DND-41 (cell line): ENCODE data around the gene PCED1B.

Experiments
- ATAC-seq: fragments of 200-7000 bp; cut with Tn5 transposase; 3 replicates; pipeline ENCODE4 v1.9.1; 2021; ENCODE audit warnings: low read depth; ENCODE audit not compliant: insufficient read depth
- DNase-seq: peaks from one replicate; pipeline ENCODE4 v3.0.0-alpha.2; 2020
- H2AFZ ChIP-seq: 2 replicates; pipeline ENCODE4 v1.6.0; 2012; ENCODE audit warnings: low read depth, low read length
- H3K27ac ChIP-seq: 2 replicates; pipeline ENCODE4 v1.5.1; 2012; ENCODE audit warnings: low read length, inconsistent platforms
- H3K27me3 ChIP-seq: fragments of 200-600 bp; sonication (generic); 2 replicates; pipeline ENCODE4 v1.6.0; 2012; ENCODE audit warnings: low read length, mild to moderate bottlenecking, inconsistent platforms; ENCODE audit not compliant: insufficient read depth, poor library complexity
- H3K36me3 ChIP-seq: 2 replicates; pipeline ENCODE4 v1.5.1; 2012; ENCODE audit warnings: low read length, inconsistent platforms; ENCODE audit not compliant: insufficient read depth
- H3K4me1 ChIP-seq: 2 replicates; pipeline ENCODE4 v1.5.1; 2012; ENCODE audit warnings: mild to moderate bottlenecking, low read length; ENCODE audit not compliant: insufficient read depth
- H3K4me2 ChIP-seq: 2 replicates; pipeline ENCODE4 v1.6.0; 2012; ENCODE audit warnings: mild to moderate bottlenecking, moderate library complexity, low read length, inconsistent platforms; ENCODE audit not compliant: insufficient read depth
- H3K4me3 ChIP-seq, 2 experiments: fragments of 200-600 bp in 1 of 2; shearing (Covaris generic) in 1 of 2; 2 replicates each; pipeline ENCODE4 v1.5.1; 2012 to 2016; ENCODE audit warnings: inconsistent platforms in 2 of 2, low read length in 2 of 2, mild to moderate bottlenecking in 2 of 2, low read depth in 1 of 2, moderate library complexity in 1 of 2
- H3K79me2 ChIP-seq: 2 replicates; pipeline ENCODE4 v1.6.0; 2012; ENCODE audit warnings: low read length, inconsistent platforms; ENCODE audit not compliant: insufficient read depth
- H3K9ac ChIP-seq: 2 replicates; pipeline ENCODE4 v1.6.0; 2012; ENCODE audit warnings: low read depth, mild to moderate bottlenecking, inconsistent platforms, low read length, moderate library complexity
- H3K9me3 ChIP-seq: 2 replicates; pipeline ENCODE4 v1.5.1; 2012; ENCODE audit warnings: low read length, moderate library complexity, mild to moderate bottlenecking, inconsistent platforms; ENCODE audit not compliant: insufficient read depth, severe bottlenecking
- H4K20me1 ChIP-seq: 2 replicates; pipeline ENCODE4 v1.6.0; 2012; ENCODE audit warnings: low read length; ENCODE audit not compliant: insufficient read depth
- CTCF ChIP-seq: IDR thresholded peaks from 2 replicates; pipeline ENCODE4 v1.5.1; 2012; ENCODE audit warnings: borderline replicate concordance, low read length, moderate library complexity, mild to moderate bottlenecking; ENCODE audit not compliant: poor library complexity, severe bottlenecking; ENCODE audit errors: extremely low read depth
- EZH2 ChIP-seq: IDR thresholded peaks from 3 replicates; pipeline ENCODE4 v1.6.1; 2012; ENCODE audit warnings: borderline replicate concordance, low read depth, mild to moderate bottlenecking, moderate library complexity, low read length, inconsistent platforms; ENCODE audit not compliant: severe bottlenecking

PCED1B gene

GRCh38 chr12:47033081-47033480 is 46.3 kb upstream of the PCED1B start:
- H3K36me3 ChIP-seq: no peaks in the 10 kb centered on the region
- ATAC-seq: no peak
- no peaks in the 10 kb centered on the region for H3K79me2 ChIP-seq
- TF ChIP-seq CTCF: no peak
- no peak for TF ChIP-seq EZH2
- H3K4me2 ChIP-seq: no peak overlapping the region
- no peak for DNase-seq
- H2AFZ ChIP-seq: no peak overlapping the region
- H3K9me3 ChIP-seq: no peaks in the 10 kb centered on the region
- H3K9ac ChIP-seq: no peak overlapping the region
- no peaks in the 10 kb centered on the region for H3K4me1 ChIP-seq
- H3K27ac ChIP-seq: no peak overlapping the region
- H4K20me1 ChIP-seq: no peaks in the 10 kb centered on the region
- no peak overlapping the region for H3K4me3 ChIP-seq
- no peaks in the 10 kb centered on the region for H3K27me3 ChIP-seq

GRCh38 chr12:47033789-47034555 is 45.4 kb upstream of the PCED1B start:
- DNase-seq (no peak), ATAC-seq (no peak)
- Histone ChIP-seq H3K4me3 (no peak overlapping the region), H3K36me3 (no peaks in the 10 kb centered on the region), H3K27me3 (no peaks in the 10 kb centered on the region), H3K27ac (no peak overlapping the region), H3K79me2 (no peaks in the 10 kb centered on the region), H3K4me1 (no peaks in the 10 kb centered on the region), H3K9ac (no peak overlapping the region), H2AFZ (no peak overlapping the region), H3K9me3 (no peaks in the 10 kb centered on the region), H4K20me1 (no peaks in the 10 kb centered on the region), H3K4me2 (no peak overlapping the region)
- no peak for TF ChIP-seq EZH2
- no peak for TF ChIP-seq CTCF

- no peaks in the 10 kb centered on the region for H3K36me3 ChIP-seq
- no peak for TF ChIP-seq CTCF
- TF ChIP-seq EZH2: no peak
- H3K4me1 ChIP-seq: no peaks in the 10 kb centered on the region
- H3K79me2 ChIP-seq: no peaks in the 10 kb centered on the region
- no peak overlapping the region for H3K27ac ChIP-seq
- no peak overlapping the region for H3K9ac ChIP-seq
- H2AFZ ChIP-seq: no peak overlapping the region
- H4K20me1 ChIP-seq: no peaks in the 10 kb centered on the region
- H3K27me3 ChIP-seq: no peaks in the 10 kb centered on the region
- DNase-seq: no peak
- H3K9me3 ChIP-seq: no peaks in the 10 kb centered on the region
- ATAC-seq: no peak
- no peak overlapping the region for H3K4me3 ChIP-seq
- H3K4me2 ChIP-seq: no peak overlapping the region
Observed at GRCh38 chr12:47034661-47035060, 44.8 kb upstream of the PCED1B start.

- H3K36me3 ChIP-seq: no peaks in the 10 kb centered on the region
- TF ChIP-seq CTCF (no peak), EZH2 (no peak)
- no peak overlapping the region for H3K4me2 ChIP-seq
- DNase-seq (no peak), ATAC-seq (no peak)
- H3K4me1 ChIP-seq: no peaks in the 10 kb centered on the region
- no peaks in the 10 kb centered on the region for H4K20me1 ChIP-seq
- no peaks in the 10 kb centered on the region for H3K27me3 ChIP-seq
- no peak overlapping the region for H3K4me3 ChIP-seq
- H3K79me2 ChIP-seq: no peaks in the 10 kb centered on the region
- H2AFZ ChIP-seq: no peak overlapping the region
- no peaks in the 10 kb centered on the region for H3K9me3 ChIP-seq
- no peak overlapping the region for H3K9ac ChIP-seq
- no peak overlapping the region for H3K27ac ChIP-seq
Observed at GRCh38 chr12:47035484-47035883, 43.9 kb upstream of the PCED1B start.
